ENCODE measurements around the gene TBC1D19. TPM values are rescaled to one million over a fixed set of nuclear protein-coding genes. Genes with fewer than 3 reads are reported as not detected.

Gene TBC1D19
- total RNA-seq, 1 donor from 2014 or later: 6.5 TPM

GRCh38 chr4:26788341-26788733 is 204.5 kb downstream of the TBC1D19 start:
- ATAC-seq (no peak), DNase-seq (no peak)
- intact Hi-C loops (cut with micrococcal nuclease): no loop called here

- ATAC-seq (no peak), DNase-seq (no peak)
- intact Hi-C loops (cut with micrococcal nuclease): no loop called here
Observed at GRCh38 chr4:26789208-26789607, 205.3 kb downstream of the TBC1D19 start.

- ATAC-seq: no peak
- no peak for DNase-seq
- intact Hi-C loops (cut with micrococcal nuclease): no loop called here
Observed at GRCh38 chr4:26791346-26791745, 207.5 kb downstream of the TBC1D19 start.

GRCh38 chr4:26792639-26793038 is 208.8 kb downstream of the TBC1D19 start:
- no peak for ATAC-seq
- no peak for DNase-seq
- intact Hi-C loops (cut with micrococcal nuclease): no loop called here

- intact Hi-C loops (cut with micrococcal nuclease): no loop called here
- ATAC-seq (no peak), DNase-seq (no peak)
Observed at GRCh38 chr4:26793735-26794134, 209.9 kb downstream of the TBC1D19 start.

GRCh38 chr4:26796081-26796480 is 212.2 kb downstream of the TBC1D19 start:
- no peak for DNase-seq
- ATAC-seq: no peak
- intact Hi-C loops (cut with micrococcal nuclease): no loop called here

- intact Hi-C loops (cut with micrococcal nuclease): no loop called here
- DNase-seq (no peak), ATAC-seq (no peak)
Observed at GRCh38 chr4:26802790-26803189, 218.9 kb downstream of the TBC1D19 start.

- DNase-seq: no peak
- ATAC-seq: no peak
- intact Hi-C loops (cut with micrococcal nuclease): no loop called here
Observed at GRCh38 chr4:26803211-26803861, 219.5 kb downstream of the TBC1D19 start.

GRCh38 chr4:26804451-26804850 is 220.6 kb downstream of the TBC1D19 start:
- DNase-seq (no peak), ATAC-seq (no peak)
- intact Hi-C loops (cut with micrococcal nuclease): no loop called here

- ATAC-seq: no peak
- intact Hi-C loops (cut with micrococcal nuclease): no loop called here
Observed at GRCh38 chr4:26804925-26805324, 221.0 kb downstream of the TBC1D19 start.

More at GRCh38 chr4:26804925-26805324, 221.0 kb downstream of the TBC1D19 start:
- no peak for DNase-seq

Other genes starting within 250 kb of the TBC1D19 start
- not detected for gene CCKAR, start 93.6 kb upstream of the TBC1D19 start, total RNA-seq

Data from left ventricle myocardium superior (tissue), 1 donor.